GM23248 (cell line): ENCODE results near the gene DUOX2.
"Not testable (repeated sequence)": the region's sequence is repeated elsewhere in the genome, so short reads cannot be mapped to it uniquely, and the experiment has no call there.

Experiments
- EZH2 ChIP-seq: fragments of 200-600 bp; sonication (generic); IDR thresholded peaks from 2 replicates; pipeline ENCODE4 v1.6.1; 2018; ENCODE audit warnings: antibody characterized with exemption, mild to moderate bottlenecking; ENCODE audit not compliant: insufficient read depth, poor library complexity, severe bottlenecking
- EZH2phosphoT487 ChIP-seq: fragments of 200-600 bp; sonication (generic); IDR thresholded peaks from 2 replicates; pipeline ENCODE4 v1.6.1; 2018; ENCODE audit warnings: antibody characterized with exemption, moderate library complexity, mild to moderate bottlenecking, low read depth; ENCODE audit not compliant: insufficient read depth

DNA sequence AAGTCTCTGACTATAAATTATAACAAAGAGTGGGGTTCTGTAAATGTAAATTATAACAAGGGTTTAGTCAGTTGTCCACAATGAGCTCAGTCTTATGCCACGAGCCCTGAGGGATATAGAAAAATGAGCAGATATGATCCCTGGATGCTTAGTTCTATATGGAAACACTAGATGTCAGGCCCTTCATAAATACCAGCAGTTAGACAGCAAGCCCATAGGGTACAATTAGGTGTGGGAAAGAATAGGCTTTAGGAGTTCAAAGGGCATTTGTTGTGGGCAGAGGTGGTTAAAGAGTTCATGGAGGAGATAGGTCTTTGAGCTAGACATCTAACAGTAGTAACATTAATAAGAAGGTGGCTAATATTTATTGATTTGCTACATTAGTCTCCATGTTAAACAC lies 69.7 kb downstream of the DUOX2 start:
- TF ChIP-seq EZH2, EZH2phosphoT487: not testable (repeated sequence)
